Subcutaneous abdominal adipose tissue (tissue), 5 donors: ENCODE measurements around the gene ADAMTS15.

ENCODE experiments used
- H3K27ac ChIP-seq: one replicate; pipeline ENCODE4 v1.7.0; 2013; ENCODE audit warnings: low read depth, mild to moderate bottlenecking, inconsistent platforms, low read length, moderate library complexity
- H3K27me3 ChIP-seq, 5 donors: one replicate each; pipeline ENCODE4 v1.7.0; 2013; ENCODE audit warnings: low read length in 5 of 5, inconsistent platforms in 1 of 5; ENCODE audit not compliant: control insufficient read depth in 5 of 5, insufficient read depth in 4 of 5
- H3K36me3 ChIP-seq, 5 donors: one replicate each; pipeline ENCODE4 v1.7.0; 2013; ENCODE audit warnings: low read length in 5 of 5; ENCODE audit not compliant: control insufficient read depth in 5 of 5, insufficient read depth in 5 of 5
- H3K4me1 ChIP-seq, 5 donors: one replicate each; pipeline ENCODE4 v1.7.0; 2013; ENCODE audit warnings: low read length in 5 of 5, mild to moderate bottlenecking in 3 of 5, moderate library complexity in 1 of 5; ENCODE audit not compliant: control insufficient read depth in 5 of 5, insufficient read depth in 5 of 5
- H3K4me3 ChIP-seq, 5 donors: one replicate each; pipeline ENCODE4 v1.7.0; 2013; ENCODE audit warnings: low read length in 5 of 5, low read depth in 1 of 5
- H3K9ac ChIP-seq, 5 donors: one replicate each; pipeline ENCODE4 v1.7.0; 2013; ENCODE audit warnings: low read length in 5 of 5, mild to moderate bottlenecking in 4 of 5, moderate library complexity in 3 of 5
- H3K9me3 ChIP-seq, 5 donors: one replicate each; pipeline ENCODE4 v1.7.0; 2013; ENCODE audit warnings: low read length in 5 of 5; ENCODE audit not compliant: control insufficient read depth in 5 of 5
- donor health status: healthy.
- donor health status: healthy.
- donor health status: healthy.
- donor health status: healthy.
- donor health status: healthy.

Gene ADAMTS15

DNA sequence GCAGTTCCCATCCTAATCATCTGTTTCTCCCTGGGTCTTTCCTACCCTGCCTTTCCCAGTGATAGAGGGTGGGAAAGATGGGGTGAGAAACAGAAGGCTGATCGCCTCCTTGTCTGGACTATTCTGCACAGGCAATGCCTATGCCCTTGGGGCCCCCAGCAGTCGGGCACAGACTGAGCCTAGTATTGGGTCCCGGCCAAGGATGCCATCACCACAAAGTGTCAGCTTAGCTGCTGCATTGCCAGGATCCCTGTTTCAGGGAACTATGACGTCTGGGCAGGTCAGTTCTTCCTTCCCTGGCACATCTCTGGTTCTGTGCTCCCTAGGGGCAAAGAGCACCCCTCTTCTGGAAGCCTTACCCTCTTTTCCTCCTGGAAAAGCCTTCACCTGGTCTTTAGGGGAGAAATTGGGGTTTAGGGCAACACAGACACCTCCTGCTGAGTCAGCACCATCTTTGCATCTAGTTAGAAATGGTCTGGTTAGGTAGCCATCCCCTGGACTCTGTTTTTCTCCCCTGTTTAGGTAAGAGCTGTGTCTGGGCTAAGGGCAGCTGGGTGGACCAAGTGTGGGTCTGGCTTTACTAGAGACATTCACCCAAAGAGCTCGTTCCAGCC, 22.1 kb upstream of the ADAMTS15 start:
- Histone ChIP-seq H3K9me3 (no peaks in the 10 kb centered on the region), H3K27me3 (peaks cover 22 to 62% (median 45%) of the 10 kb centered on the region in 5 donors), H3K36me3 (no peaks in the 10 kb centered on the region), H3K27ac (no peak overlapping the region), H3K4me1 (peaks cover 0 to 21% (median 13%) of the 10 kb centered on the region in 5 donors), H3K4me3 (no peak overlapping the region), H3K9ac (no peak overlapping the region)

DNA sequence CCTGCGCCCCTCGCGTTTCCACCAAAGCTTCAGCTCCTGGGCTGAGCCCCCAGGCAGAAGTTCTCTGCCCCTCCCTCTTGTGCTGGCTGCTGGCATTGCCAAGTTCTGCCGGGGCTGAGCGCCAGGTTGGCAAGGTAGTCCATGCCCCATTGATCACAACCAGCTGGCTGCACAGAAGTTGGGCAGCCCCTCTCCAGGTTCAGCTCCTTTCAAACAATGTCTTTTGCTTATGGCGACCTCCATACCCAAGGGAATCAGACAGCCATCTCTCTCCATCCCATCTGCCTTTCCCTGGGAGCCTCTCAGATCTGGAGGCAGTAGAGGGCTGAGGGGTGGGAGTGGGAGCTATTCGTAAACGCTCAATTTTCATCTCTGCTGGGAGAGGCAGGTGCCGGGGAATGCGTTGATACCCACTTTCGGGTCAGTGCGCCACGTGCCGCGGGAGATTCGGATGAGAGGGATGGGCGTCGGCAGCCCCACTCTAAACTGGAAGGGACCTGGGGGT, 21.6 kb upstream of the ADAMTS15 start:
- peaks cover 0 to 26% (median 16%) of the 10 kb centered on the region in 5 donors for H3K4me1 ChIP-seq
- no peak overlapping the region for H3K27ac ChIP-seq
- no peaks in the 10 kb centered on the region for H3K36me3 ChIP-seq
- no peak overlapping the region for H3K4me3 ChIP-seq
- H3K9ac ChIP-seq: no peak overlapping the region
- H3K9me3 ChIP-seq: no peaks in the 10 kb centered on the region
- H3K27me3 ChIP-seq: peaks cover 22 to 62% (median 45%) of the 10 kb centered on the region in 5 donors

DNA sequence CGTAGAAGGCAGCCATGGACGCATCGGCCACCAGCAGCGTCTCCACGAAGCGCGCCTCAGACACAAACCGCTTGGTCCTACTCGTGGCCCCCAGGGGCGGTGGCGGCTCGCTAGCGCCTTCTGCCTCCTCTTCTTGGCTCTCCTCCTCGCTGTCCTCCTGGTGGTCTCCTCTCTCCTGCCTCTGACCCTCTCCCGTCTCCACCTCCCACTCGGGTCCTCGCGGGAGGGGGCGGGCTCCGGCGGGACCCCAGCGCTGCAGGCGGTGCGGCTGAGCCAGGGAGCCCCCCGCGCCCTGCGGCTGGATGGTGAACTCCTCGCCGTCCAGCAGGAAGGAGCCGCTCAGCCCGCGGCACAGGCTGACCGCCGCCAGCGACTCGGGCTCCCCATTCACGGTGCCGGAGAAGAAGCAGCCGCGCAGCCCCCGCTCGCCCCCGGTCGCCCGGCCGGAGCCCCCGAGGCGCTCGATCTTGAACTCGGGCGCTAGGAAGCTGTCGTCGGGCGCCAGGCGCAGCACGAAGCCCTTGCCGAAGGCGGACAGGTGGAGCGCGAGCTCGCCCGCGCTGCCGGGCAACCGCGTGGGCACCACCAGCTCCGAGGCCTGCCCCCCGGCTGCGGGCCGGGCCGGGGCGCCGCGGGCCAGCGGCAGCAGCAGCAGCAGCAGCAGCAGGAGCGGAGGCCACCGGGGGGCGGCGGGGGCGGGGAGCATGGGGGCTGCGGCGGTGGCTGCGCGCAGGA, 20.7 kb upstream of the ADAMTS15 start:
- no peak overlapping the region for H3K27ac ChIP-seq
- H3K27me3 ChIP-seq: peaks cover 22 to 60% (median 45%) of the 10 kb centered on the region in 5 donors
- no peak overlapping the region for H3K9ac ChIP-seq
- no peaks in the 10 kb centered on the region for H3K36me3 ChIP-seq
- H3K4me3 ChIP-seq: peak overlapping the region in 3 of 5 donors; percentile 29 to 54 (median 53)
- H3K4me1 ChIP-seq: peaks cover 0 to 26% (median 16%) of the 10 kb centered on the region in 5 donors
- H3K9me3 ChIP-seq: no peaks in the 10 kb centered on the region

DNA sequence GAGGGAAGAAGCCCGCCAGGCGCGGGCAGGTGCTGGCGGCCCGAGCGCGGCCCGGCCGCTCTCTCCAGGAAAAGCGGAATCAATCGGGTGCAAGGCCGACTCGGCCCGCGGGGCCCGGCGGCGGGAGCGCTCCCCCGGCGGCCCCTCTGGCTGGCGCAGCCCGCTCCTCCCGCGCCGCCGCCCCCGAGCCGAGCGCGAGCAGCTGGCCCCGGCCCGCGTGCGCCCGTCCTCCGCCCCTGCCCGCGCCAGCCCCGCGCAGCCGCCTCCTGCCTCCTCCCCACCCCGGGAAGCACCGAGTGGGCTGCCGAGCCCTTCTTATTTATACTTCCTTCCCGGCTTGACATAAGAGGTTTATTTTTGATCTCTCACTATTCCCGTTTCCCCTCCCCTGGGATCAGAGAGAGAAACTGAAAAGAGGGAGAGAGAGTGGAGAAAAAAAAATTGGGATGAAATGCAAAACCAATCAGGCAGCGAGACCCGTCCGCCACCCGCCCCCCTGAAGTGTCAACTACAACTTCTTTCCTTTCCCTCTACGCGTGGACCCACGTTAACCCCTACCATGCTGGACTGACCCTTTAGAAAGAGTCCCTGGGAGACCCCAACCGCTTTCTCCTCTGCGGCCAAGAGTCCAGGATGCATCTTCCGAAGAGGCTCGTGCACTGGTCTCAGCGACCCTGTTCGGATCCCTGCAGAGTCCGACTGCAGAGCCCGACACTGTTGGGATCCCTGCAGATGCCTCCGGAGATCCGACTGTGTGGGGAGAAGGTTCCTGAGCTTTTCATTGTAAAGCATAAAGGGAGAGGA, 19.9 kb upstream of the ADAMTS15 start, which contains the start of gene ADAMTS8:
Gene ADAMTS8, minus strand, starts transcription at position 294 of the 804 bp plus-strand sequence. CDS start 323 bp downstream, outside the sequence.
- Histone ChIP-seq H3K27me3 (peaks cover 22 to 53% (median 45%) of the 10 kb centered on the region in 5 donors), H3K9ac (no peak within 1 kb of the TSS), H3K4me1 (peaks cover 0 to 26% (median 16%) of the 10 kb centered on the region in 5 donors), H3K9me3 (no peaks in the 10 kb centered on the region), H3K27ac (no peak within 1 kb of the TSS), H3K36me3 (no peaks in the 10 kb centered on the region), H3K4me3 (peak within 1 kb of the TSS; percentile 10 to 54 (median 45))

DNA sequence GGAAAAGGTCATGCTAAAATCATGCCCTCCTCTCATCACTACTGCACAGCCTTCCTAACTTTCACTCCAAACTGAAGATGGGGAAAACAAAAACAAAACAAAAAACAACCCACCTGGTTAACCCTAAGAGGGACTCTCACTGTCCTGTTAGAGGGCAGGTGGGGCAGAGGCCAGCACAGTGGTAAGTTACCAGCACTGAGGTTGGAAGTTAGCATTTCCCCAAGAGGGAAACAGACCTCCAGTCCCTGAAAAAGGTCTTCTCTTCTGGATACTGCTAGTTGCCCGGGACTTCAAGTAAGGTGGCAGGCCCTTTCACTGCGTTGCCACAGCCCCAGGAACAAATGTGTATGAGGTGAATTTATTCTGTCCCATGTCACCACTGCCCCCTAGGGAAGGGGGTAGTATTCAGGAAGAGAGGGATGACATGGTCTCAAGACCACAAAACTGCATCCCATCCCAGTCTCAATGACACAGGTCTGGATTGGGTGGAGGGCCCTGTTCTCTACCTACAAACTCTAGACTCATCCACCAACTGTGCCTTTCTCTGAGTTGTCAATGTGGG, 19.2 kb upstream of the ADAMTS15 start:
- H3K27me3 ChIP-seq: peaks cover 22 to 51% (median 45%) of the 10 kb centered on the region in 5 donors
- H3K9ac ChIP-seq: no peak overlapping the region
- H3K36me3 ChIP-seq: no peaks in the 10 kb centered on the region
- H3K9me3 ChIP-seq: no peaks in the 10 kb centered on the region
- H3K4me3 ChIP-seq: peak overlapping the region in 1 of 5 donors; percentile 10
- H3K4me1 ChIP-seq: peaks cover 0 to 29% (median 20%) of the 10 kb centered on the region in 5 donors
- no peak overlapping the region for H3K27ac ChIP-seq

DNA sequence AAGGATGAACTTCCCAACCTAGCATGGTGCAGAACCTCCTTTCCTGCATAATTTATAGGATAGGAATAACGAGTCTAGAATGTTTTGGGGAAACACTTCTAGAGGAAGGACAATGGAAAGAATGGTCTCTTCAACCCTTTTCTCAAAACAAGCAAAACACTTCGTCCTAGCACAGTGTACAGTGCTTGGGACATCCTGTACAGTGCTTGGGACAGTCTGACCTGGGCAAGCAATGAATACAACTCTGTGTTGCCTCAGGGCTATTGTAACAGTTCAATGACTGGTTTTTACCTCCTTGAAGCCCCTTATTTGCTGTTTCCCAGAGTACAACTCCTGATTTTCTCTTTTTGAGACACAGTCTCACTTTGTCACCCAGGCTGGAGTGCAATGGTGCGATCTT, 18.5 kb upstream of the ADAMTS15 start:
- Histone ChIP-seq H3K9ac (no peak overlapping the region), H3K4me3 (no peak overlapping the region), H3K9me3 (no peaks in the 10 kb centered on the region), H3K27ac (no peak overlapping the region), H3K4me1 (peaks cover 3 to 34% (median 25%) of the 10 kb centered on the region in 5 donors), H3K36me3 (no peaks in the 10 kb centered on the region), H3K27me3 (peaks cover 22 to 43% (median 38%) of the 10 kb centered on the region in 5 donors)

DNA sequence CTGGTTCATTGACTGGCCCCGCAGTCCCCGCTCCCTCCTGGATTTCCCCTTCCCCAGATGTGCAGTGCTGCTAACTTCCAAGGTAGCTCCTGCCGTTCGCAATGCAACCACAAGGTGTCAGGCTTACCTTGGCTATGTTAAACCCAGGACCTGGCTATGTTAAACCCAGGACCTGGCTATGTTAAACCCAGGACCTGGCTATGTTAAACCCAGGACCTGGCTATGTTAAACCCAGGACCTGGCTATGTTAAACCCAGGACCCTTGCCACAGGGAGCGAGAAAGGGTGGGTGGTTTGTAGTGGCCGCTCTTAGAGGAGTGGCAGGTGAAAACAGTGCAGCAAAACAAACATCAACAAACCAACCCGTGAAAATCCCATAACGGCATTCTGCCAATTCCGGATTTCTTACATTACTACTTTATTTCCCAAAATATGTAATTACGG, 17.1 kb upstream of the ADAMTS15 start:
- H3K36me3 ChIP-seq: no peaks in the 10 kb centered on the region
- no peak overlapping the region for H3K27ac ChIP-seq
- H3K4me3 ChIP-seq: no peak overlapping the region
- H3K4me1 ChIP-seq: peaks cover 3 to 46% (median 36%) of the 10 kb centered on the region in 5 donors
- H3K9me3 ChIP-seq: no peaks in the 10 kb centered on the region
- peaks cover 21 to 36% (median 30%) of the 10 kb centered on the region in 5 donors for H3K27me3 ChIP-seq
- no peak overlapping the region for H3K9ac ChIP-seq

DNA sequence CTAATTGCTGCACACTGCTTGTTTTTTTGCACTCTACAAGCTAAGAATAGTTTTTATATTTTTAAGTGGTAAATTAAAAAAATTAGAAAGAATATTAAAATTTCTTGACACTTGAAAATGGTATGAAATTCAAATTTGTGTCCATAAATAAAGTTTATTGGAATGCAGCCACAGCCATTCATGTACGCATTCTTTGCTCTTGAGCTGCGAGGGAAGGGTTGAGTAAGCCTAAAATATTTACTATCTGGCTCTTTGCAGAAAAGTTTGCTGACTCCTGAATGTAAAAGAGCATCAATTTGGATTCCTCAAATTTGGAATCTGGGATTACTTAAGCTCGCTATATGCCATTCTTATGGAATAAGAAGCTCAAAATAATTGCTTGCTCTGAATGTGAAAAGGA, 16.6 kb upstream of the ADAMTS15 start:
- H3K9ac ChIP-seq: no peak overlapping the region
- H3K27me3 ChIP-seq: peaks cover 17 to 31% (median 25%) of the 10 kb centered on the region in 5 donors
- no peak overlapping the region for H3K27ac ChIP-seq
- no peaks in the 10 kb centered on the region for H3K9me3 ChIP-seq
- no peak overlapping the region for H3K4me3 ChIP-seq
- H3K36me3 ChIP-seq: no peaks in the 10 kb centered on the region
- peaks cover 3 to 45% (median 36%) of the 10 kb centered on the region in 5 donors for H3K4me1 ChIP-seq

DNA sequence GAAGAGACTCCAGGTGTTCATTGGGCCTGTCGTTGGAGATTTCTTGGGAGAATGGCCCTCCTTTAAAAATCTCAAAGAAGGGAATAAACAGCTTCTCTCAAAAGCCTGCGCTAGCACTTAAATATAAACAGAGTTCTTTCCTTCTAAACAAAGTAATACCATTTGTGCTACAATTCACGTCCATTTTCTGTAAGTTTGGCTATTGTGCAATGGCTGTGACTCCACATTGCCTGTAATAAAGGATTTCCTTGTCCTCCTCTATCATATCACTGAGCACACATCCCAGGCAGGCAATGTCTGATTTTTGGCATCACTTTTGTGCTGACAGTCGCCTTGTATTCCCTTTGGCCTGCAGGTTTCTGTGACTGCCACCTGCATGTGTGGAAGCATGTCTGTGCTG, 15.1 kb upstream of the ADAMTS15 start:
- H3K4me1 ChIP-seq: peaks cover 3 to 33% (median 26%) of the 10 kb centered on the region in 5 donors
- no peak overlapping the region for H3K27ac ChIP-seq
- H3K4me3 ChIP-seq: no peak overlapping the region
- no peak overlapping the region for H3K9ac ChIP-seq
- no peaks in the 10 kb centered on the region for H3K36me3 ChIP-seq
- H3K27me3 ChIP-seq: peaks cover 8 to 20% (median 16%) of the 10 kb centered on the region in 5 donors
- H3K9me3 ChIP-seq: no peaks in the 10 kb centered on the region
